GM19452 (cell line): ENCODE measurements around the gene REEP1.
A peak's percentile ranks its signal among the peaks of the same experiment; 100 is the strongest.
"Not testable (repeated sequence)": the region's sequence is repeated elsewhere in the genome, so short reads cannot be mapped to it uniquely, and the experiment has no call there.

ENCODE experiments used
- ATAC-seq: cut with Tn5 transposase; IDR thresholded peaks from one replicate; pipeline ENCODE4 v1.9.1; 2021; ENCODE audit not compliant: unreplicated experiment

The REEP1 gene

DNA sequence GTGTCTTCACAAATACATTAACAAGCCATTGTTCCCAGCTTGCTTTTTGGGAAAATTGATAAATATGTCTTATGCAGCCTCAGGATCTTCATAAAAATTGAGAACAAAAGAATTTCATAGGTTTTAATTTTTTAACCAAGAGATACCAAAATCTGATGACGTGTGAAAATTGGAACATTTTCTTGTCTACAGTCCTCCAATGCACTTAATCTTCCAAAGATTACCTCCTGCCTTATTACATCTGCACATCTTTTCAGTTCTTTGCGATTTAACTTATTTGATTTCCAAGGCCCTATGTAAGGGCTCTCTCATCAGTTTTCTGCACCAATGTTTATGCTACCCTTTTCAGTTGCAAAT, 135.1 kb downstream of the REEP1 start:
- ATAC-seq: no peak

DNA sequence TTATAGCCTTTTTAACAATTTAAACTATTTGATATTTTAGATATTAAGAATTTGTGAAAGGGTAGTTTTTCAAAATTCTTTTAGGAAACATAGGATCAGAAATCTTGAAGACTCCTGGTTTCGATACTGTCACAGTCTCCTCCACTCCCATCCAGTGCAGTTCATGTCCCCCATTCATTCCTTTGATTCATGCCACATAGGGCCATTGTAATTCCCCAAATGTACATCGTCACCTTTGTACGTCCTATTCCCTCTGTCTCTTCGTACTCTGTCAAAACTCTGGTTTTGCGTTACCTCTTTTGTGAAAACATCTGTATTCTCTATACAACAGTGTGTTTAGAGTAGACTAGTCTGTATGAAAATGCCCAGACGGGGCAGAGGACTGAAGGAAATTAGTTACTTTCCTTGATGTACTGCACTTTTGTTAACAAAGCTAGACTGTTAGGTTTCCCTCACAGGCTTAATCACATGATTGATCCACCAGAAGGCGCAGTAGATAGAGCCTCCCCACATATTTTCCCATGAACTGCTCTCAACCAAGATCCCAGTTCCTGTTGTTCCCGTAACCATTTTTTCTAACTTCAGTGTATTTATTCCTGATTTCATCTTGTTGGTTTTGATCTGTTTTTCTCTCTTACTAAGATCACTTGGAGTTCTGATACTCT, 135.6 kb downstream of the REEP1 start:
- no peak for ATAC-seq

DNA sequence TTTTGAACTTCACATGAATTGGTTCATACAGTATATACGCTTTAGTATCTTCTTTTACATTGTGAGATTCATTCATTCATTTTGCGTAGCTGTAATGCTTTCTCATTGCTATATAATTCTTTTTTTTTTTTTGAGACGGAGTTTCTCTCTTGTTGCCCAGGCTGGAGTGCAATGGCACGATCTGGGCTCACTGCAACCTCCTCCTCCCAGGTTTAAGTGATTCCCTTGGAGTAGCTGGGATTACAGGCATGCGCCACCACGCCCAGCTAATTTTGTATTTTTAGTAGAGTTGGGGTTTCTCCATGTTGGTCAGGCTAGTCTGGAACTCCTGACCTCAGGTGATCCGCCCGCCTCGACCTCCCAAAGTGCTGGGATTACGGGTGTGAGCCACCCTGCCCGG, 136.9 kb downstream of the REEP1 start:
- ATAC-seq: not testable (repeated sequence)

DNA sequence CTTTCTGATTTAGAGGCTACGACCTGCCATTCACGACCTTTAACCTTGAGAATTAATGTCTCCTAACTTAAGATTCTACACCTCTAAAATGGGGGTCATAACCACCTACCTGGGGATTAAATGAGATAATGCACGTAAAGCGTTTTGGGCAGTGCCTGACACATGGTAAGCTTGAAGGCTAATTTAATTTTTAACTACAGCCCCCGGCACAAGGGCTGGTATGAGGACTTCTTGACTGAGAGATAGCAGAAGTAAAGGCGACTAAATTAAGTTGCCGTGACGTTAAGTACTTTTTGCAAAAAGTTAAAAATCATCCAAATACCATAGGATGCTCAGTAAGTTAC, 137.6 kb downstream of the REEP1 start:
- no peak for ATAC-seq

DNA sequence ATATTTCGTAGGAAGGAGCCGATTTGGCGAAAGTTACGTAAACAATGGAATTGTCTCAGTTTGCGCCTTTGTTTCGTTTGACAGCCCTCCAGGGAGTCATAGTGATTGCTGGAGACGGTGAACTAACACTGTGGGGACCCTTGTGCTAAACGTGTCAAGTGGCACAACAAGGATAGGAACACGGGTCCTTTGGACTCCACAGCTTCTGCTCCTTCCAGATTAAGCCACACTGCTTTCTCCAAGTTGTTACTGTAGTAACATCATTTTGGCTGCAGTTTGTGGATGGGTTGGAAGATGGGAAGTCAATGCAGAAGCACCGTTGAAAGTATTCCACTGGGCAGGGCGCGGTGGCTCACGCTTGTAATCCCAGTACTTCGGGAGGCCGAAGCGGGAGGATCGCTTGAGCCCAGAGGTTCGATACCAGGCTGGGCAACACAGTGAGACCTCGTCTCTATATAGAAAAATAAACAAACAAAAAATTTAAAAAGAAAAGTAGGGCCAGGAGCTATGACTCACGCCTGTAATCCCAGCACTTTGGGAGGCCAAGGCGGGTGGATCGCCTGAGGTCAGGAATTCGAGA, 141.5 kb downstream of the REEP1 start:
- ATAC-seq: no peak

DNA sequence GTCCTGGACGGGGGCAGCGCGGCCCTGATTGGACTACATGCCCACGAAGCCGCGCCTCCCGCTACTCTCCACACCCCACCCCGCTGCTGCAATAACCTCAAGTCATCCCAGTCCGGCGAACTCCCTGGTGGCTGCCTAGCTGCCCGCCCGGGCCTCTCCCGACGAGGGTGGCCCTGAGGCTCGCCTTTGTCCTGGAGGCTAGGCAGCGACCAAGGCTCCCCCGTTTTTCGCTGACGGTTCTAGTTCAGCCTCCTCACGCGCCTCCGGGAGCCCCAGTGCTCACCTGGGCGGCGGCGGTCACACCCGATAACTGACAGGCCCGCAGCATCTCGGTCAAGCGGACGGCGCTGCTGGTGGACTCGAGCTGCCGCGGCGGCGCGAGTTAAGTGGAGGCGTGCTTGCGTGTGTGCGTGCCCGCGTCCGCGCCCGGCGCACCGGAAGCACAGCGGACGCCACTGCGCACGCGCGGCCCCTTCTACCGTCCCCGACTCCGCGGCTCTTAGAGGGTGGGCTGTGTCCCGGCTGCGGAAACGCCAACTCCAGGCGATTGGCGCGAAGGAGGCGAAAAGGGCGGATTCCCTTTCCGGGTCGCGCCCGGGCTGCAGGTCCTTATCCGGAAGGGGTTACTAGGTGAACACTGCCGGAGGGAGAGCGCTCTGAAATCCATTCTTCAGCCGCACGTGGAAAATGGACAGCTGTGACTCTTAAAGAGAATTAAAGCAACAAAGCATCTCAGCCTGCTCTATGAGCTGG, 142.2 kb downstream of the REEP1 start, which contains the start of gene IMMT:
TSS of gene IMMT (minus strand) at position 408 of the 753 bp plus-strand sequence. CDS start at position 328, 80 bp downstream.
- peak; percentile 81 for ATAC-seq

DNA sequence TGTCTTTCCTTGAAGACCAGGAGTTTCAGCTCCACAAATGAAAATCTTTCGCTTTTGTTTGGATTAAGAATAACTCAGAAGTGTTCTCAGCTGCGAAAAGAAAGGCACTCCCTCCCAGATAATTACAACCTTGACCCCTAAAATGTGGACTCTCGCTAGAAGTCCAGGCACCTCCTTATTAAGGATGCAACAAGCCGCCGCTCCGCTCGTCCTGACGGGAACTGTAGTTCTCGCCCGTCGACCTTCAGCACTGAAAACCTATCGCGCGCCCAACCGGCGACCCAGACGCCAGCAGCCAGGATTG, 142.7 kb downstream of the REEP1 start:
- ATAC-seq: no peak

DNA sequence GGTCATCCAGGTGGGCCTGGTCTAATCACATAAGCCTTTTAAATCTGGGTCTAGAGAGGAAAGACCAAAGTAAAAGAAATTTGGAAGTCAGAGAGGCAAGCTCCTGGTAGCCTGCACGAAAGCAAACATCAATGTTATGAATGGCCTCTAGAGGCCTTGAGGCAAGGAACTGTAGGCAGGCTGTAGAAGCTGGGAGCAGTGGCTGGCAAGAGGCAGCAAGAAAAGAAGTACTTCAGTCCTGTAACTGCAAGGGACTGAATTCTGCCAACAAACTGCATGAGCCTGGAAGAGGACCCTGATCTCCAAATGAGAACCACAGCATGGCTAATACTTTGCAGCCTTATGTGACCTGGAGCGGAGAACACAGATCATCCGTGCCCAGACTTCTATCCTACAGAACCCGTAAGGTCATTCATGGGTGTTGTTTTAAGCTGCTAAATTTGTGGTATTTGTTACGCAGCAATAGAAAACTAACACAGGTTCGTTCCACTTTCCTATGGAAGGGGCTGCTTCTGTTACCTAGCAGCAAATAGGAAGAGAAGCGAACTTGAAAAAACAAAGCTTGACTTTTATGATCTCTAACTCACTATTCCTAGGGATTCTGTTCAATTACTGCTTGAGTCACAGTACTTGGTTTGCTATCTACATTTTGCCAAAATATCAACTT, 143.4 kb downstream of the REEP1 start:
- ATAC-seq: no peak

DNA sequence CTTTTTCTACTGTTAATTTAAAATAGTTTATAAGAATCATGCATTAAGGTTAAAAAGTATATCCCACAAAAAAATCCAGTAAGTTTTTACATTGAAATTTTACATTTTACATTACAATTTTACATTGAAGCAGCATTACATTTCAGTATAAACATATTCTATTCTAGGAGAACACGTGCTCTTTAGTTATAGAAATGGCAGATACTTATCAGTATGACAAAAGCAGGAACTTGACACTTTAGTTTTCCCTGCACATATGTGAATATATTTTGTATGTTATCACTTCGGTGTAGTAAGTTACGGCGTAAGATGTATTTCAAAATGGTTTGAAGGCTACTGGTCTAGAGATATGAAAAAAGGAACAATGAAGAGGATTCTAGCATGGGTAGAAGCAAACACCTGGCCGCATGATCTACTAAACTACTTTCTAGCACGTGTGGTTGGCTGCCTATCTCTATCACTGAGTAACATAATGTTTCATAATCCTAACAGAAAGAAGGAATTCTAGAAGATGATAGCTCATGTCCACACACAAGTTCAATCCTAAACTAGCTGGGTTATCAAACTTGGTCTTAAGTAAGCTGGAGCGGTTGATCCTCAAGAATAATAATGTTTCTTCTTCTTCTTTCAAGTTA, 147.5 kb downstream of the REEP1 start:
- no peak for ATAC-seq

DNA sequence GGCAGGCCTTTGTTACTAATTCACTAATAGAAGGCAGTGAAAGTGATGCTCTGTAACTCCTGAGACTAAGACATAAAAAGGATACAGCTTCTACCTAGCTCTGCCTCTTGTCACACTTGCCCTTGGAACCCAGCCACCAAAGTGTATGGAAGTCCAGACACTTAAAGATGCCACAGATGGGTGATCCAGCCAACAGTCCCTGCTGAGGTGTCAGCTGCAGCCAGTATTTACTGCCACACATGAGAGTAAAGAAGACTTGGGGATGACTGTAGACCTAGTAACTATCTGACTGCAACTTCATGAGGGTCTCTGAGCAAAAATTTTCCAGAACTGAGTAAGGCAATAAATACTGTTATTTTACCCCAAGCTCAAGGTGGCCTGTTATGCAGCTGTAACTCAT, 151.0 kb downstream of the REEP1 start:
- ATAC-seq: no peak

DNA sequence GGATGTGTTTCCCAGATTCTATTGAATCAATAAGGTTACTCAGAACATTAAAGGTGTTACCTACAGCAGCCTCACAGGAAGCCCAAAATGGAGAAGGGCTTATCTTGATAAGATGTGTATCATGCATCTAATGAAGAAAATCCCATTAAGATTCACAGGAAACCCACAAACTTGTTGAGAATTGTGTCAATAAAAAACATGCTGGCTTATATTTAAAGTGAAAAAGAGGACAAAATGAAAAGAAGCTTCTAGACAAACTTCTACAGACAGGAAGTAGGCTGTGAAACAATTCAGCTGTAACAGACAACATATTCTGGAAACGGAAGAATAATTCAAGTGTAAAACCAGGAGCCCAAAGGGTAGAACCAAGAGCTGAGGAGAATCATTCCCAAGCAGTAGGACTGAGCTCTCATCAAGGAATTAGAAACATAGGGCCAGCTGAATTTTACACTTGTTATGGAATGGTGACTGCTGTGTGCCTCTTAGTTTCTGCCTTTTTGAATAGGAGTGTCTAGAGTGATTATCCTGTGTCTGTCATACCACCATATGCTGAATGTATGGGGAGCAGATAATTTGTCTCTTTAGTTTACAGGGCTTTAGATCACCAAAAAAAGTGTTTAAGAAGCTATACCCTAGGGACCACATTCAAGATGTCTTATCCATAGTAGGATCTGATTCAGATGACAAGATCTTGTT, 151.8 kb downstream of the REEP1 start:
- no peak for ATAC-seq

DNA sequence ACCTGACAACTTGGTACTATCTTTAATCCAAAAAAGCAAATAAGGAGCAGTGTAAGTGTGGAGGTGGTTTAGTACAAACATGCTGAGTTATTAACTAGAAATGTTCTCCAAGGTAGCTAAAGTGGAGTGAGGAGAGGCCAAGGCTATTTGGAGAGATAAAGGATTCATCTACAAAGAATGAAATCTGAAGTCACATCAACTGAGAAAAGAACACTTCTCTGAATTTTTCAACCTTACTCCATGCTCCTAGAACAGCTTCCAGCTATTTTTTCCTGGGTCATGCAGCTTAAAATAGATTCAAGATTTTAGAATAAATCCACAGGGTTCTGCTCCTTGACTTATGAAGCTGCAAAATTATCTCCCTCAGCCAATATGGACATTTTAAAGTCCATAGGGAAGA, 160.8 kb downstream of the REEP1 start:
- ATAC-seq: no peak

DNA sequence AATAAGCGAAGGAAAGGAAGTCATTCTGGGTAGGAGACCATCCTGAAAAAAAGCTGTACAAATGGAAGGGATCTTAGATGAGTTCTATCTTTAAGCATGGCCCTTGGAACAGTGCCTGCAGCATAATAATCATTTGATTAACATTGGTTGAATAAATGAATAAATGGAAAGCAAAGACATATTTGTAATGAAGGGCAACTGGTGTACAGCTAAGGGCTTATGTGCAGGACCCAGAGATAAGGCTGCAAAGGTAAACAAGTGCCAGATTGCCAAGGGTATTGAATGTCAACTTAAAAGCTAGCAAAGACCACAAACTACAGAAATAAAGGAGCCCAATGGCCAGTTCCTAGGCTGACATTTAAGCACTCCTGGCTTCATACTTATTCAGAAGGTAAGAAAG, 161.6 kb downstream of the REEP1 start:
- no peak for ATAC-seq

DNA sequence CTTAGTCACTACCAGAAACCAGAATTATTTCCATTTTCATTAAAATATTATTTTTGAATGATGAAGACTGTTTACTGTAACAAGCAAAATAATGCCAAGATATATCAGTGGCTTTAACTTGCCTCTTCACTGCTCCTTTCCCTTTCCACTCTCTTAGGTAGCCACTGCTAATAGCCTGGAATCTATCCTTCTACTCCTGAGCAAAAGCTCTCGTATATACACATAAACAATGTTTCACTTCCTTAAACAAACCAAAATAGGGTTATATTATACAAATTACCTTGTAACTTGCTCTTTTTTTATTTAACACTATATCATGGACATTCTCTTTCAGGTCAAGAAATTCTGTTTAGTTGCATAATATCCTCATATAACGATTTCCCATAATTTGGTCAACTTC, 163.0 kb downstream of the REEP1 start:
- ATAC-seq: no peak

DNA sequence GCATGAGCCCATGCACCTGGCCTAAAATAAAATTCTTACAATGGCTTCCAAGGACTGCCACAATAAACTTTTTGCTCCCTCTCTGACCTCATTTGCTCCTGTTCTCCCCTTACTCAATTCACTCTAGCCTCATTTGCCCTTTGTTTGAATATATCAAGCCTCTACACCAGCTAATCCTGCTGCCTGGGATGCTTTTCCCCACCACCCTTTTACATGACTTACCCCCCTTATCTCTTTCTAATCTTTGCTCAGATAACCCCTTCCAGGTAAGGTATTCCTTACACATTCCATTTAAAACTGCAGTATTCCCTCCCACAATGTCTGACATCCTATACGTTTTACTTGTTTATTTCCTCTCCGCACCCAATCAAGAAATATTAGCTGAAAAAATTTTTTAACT, 164.8 kb downstream of the REEP1 start:
- no peak for ATAC-seq

DNA sequence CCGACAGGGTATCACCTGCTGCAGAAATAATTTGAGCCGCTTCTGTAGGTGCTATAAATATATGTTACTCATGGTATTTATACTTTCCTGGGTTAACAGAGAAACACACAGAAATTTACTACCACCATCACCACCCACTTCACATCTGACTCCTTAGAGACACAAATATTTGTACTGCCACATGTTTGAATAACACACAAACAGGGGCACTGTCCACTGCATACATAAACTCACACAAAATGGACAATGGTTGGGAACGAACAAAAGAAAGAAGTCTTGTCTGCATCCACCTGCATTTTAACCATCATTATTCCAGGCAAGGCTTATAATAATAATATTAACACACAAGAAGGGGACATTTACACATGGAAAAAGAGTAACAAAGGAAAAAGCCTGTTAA, 166.1 kb downstream of the REEP1 start:
- ATAC-seq: no peak

DNA sequence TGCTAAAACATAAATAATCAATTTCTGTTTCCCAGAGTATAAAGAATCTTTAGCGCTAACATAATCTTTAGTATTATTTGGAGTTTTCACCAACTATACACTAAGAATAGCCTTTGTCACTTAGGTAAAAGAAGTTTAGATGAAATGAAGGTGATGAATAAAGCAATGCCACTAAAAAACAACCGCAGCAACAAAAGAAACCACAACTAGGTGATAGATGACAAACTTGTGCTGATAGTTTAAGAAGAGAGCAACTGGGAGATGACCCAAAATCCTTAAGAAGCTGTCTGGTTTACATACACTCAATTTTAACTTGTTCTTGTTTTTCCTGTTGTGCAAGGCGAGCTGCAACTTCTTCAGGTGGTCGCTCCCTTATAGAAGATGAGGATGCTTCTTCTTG, 167.0 kb downstream of the REEP1 start:
- ATAC-seq: no peak
